ENCODE data around the gene ARMC2.

The ARMC2 gene

DNA sequence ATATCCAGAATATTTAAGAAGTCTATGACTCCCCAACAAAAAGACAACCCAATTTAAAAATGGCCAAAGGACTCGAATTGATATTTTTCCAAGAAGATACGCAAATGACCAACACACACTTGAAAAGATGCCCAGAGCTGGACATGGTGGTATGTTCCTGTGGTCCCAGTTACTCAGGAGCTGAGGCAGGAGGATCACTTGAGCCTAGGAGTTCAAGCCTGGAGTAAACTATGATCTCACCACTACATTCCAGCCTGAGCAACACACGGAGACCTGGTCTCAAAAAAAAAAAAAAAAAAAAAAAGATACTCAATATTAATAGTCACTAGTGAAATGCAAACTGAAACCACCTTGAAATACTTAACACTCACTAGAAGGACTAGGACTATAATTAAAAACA is 12.2 kb upstream of the ARMC2 start:
- no peak for DNase-seq

DNA sequence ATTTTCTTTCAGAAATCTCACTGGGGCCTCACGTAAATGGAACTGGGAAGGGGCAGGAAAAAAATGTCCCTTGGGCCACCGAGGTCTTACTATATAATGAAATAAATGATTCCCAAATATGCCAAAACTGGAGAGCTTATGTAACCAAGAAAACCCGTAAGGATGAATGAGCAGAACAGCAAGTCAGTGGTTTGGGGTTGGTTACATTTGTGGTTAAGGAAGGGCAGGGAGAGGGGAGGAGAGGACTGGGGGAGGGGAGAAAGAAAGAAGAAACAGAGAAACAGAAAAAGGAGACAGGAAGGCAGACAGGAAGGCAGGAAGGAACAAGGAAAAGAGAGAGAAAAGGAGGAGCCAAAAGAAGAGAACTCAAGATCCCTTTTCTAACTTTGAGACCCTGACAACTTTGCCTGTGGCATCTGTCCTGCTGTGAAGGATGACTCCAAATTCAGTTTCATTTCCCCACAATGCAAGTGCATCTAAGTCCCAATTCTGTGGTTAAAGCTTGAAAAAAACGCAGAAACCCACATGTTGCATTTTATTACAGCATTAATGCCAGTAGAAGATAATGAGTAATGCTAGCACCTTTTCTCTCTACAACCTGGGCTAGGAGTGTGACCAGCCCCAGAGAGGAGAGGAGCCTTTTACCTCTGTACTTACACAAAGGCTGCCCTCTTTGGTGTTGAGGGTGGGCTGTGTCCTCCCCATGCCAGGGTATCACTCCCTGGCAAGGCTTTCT is 10.8 kb upstream of the ARMC2 start:
- DNase-seq = peak; percentile 30

GRCh38 chr6:108838101-108838717 is 10.0 kb upstream of the ARMC2 start:
- DNase-seq = peak; percentile 14

DNA sequence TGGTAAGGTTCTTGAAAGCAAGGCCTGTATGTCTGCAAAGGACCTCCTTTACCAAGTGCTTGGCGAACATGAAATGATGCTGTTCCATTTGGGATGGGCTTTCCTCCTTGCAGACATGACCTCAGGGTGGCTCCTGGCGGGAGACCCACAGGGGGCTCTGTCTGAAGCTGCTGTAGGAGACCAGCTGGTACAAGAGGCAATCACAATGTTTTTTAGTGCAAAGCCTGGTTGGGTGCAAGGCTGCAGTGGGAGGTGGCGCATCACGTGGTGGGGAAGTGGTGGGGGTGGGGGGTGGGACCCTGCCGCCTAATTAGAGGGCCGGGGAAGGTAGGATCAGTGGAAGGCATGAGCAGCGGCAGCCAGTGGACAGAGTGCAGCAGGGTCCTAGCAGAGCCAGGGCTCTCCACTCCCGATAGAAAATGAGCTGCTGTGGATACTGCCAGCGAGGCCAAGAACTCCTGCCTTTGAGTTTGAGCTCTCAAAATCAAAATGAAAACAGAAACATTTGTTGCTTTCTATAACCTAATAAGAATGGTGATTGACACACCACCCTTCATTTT is 9.1 kb upstream of the ARMC2 start:
- DNase-seq = no peak

DNA sequence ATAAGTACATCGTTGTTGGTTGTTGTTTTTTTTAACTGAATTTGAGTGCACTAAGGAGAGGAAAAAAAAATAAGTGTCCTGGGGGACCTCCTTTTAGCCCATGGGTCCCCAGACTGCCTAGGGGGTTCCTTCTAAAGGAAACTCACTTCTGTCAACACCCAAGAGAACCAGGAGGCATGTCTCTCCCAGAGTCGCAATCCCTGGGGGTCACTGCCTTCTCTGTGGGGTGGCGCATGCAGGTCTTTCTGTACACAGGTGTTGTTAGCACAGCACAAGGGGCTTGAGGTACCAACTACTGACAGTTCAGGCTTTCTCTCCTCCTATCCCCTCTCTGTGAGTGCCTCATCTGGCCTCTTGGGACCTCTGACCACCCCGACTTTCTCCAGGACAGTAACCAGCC is 7.3 kb upstream of the ARMC2 start:
- no peak for DNase-seq

- DNase-seq = peak; percentile 12
Measured at GRCh38 chr6:108841377-108841855, 6.8 kb upstream of the ARMC2 start.

- no peak for DNase-seq
Measured at GRCh38 chr6:108844135-108844534, 4.1 kb upstream of the ARMC2 start.

DNA sequence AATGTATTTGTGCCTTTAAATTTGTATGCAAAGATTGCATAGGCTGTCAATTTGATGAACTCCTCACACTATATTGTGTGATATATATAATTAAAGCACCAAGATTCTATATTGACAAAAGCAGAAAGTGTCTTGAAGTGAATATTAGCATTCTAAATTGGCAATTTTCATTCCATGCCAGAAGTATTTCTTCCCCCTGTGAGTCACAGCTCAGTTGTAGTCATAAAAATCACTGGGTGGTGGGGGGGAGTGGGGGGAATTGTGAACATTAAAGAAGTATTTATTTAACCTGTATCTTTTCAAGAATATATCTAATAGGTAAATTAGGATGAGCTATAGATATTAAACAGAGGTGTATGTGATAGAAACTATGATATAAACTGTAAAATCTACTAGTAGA is 3.1 kb upstream of the ARMC2 start:
- no peak for DNase-seq

DNA sequence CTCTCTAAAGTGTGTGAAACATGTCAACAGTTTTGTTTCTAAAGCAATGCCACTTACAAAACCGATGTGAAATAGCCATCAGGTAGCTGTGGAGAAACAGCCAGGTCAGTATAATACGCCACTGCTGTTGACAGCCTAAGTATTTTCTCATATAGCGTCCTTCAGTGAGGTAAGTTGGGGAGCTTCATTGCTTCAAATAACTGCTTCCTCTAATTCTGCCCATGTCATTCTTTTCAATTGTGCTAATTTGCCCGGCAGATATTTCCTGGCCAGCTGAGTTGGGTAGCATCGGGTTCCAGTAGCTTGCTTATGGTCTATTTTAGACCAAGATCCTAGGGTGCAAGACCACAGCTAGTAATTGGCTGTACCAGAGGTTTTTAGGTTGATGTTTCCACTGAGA is 2.1 kb upstream of the ARMC2 start:
- DNase-seq = no peak

DNA sequence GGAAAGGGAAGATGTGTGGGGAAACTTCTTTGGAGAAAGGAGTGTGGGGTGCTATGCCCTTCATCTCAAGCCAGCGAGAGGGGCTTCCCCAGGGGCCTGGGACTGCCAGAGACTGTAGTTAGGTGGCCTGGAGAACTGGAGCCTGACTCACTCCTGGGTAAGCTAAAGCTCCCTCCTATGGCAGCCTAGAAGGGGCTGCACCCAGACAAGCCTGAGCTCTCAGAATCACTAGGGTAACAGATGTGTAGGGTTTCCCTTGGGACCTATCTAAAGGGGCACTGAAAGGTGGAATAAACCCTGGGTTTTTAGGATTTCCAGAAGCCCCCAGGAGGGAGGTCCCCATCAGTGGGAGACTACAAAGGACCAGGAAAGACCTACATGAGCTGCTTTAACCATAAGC is 1.6 kb upstream of the ARMC2 start:
- no peak for DNase-seq

- DNase-seq = no peak
Measured at GRCh38 chr6:108847738-108848115, 495 bp upstream of the ARMC2 start.

DNA sequence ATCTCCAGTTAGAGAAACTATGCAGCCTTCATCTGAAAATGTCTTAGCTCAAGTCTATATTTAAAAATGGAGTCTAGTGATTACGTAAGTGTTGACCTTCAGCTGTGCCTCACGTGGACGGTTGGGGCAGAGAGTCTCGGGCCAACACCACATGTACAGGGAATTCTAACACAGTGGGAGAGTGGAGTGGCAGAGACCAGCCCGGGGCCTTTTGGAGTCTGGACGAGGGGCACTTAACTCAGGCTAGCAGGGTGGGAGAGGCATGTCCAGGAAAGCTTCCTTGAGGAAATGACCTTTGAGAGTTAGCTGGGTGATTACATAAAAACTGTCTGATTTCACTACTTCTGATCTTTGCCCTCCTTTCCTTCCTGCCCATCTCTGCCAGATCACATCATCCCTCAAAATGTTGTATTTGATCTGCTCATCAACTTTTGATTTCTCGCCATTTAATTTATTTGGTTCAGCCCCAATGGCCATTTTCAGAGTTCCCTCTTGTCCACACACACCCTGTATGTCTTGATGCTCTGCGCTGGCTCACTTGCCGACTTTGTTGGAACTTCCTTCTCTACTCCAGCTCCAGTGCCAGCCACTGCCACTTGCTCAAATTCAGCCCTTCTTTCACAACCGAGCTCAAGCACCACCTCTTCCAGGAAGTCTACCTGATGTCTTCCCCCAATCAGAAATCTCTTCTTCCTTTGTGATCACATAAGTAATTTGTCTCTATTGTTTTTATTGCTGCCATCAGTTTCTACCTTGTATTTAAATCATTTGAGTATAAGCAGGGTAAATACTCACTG is 2.6 kb downstream of the ARMC2 start:
- no peak for DNase-seq

- DNase-seq = no peak
Measured at GRCh38 chr6:108851756-108852155, 3.5 kb downstream of the ARMC2 start.

- no peak for DNase-seq
Measured at GRCh38 chr6:108853077-108853476, 4.9 kb downstream of the ARMC2 start.

- no peak for DNase-seq
Measured at GRCh38 chr6:108862479-108863191, 14.4 kb downstream of the ARMC2 start.

GRCh38 chr6:108865751-108866286 is 17.6 kb downstream of the ARMC2 start:
- peak; percentile 18 for DNase-seq

- no peak for DNase-seq
Measured at GRCh38 chr6:108866798-108867197, 18.6 kb downstream of the ARMC2 start.

DNA sequence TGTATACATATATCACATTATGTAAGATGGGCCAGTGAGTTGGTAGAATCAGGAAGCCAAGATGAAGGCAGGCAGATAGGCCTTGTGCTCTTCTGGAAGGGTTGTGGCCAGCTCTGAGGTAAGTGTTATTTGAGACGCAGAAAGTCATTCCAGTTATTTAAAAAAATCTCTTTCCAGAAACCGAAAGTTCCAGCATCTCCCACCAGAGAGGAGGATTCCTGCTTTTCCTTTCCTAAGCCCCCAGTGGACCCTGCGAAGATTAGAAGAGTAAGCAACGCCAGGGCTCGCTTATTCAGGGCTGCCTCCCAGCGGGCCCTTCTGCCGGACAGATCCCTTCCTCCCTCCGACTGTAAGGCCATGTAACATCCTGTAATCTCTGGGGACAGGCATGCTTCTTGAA is 20.4 kb downstream of the ARMC2 start:
- DNase-seq = no peak

DNA sequence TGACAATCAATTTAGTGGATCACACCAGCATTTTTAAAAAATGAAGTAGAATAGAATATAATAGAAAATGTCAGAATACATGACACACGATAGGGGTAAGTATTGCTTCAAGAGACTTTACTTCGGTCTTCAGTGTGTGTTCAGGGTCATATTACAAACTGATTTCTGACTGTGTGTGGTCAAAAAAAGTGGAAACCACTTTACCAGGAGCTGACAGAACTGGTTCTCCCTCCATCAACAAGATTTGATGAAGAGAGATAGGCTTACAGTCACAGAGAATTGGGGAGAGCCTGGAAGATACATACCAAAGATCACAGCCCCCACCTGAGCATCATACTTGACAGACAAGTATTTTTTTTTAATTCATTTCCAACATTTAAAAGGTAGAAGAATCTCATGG is 21.7 kb downstream of the ARMC2 start:
- no peak for DNase-seq

- no peak for DNase-seq
Measured at GRCh38 chr6:108870357-108870756, 22.1 kb downstream of the ARMC2 start.

DNA sequence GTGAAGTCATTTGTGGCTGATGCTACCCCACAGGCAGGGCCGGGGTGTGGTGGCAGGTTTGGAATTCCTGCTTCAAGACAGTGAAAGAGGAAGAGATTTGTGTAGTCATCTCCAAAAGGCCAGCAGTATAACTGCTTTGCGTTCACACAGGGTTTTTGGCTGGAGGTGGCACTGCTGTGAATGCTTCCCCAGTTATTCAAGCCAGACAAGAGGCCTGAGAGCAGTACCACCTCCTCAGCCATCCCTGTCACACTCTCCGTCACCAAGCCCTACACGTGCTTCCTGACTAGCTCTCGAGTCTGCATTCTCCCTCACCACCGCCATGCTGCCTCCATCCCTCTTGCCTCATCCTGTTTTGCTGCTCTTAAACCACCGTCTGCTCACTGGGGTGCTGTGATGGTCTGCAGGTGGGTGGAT is 23.9 kb downstream of the ARMC2 start:
- peak; percentile 45 for DNase-seq

DNA sequence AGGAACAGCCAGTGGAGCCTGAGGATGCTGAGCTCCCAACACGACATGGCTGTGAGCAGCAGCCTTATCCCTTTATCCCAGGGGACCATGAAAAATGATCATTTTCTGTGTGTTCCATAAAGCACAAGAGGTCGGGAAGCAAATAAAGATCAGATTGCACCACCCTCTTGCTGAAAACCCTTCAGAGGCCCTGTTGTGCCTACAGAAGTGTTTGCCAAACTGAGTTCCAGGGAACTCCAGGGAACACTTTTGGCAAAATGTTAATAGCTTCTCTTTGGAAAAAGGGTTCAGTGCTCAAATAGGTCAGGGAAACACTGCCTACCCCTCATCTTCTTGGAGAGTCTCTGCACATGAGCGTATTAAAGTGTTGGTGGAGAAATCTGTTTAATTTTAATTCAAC is 24.4 kb downstream of the ARMC2 start:
- DNase-seq = no peak

GRCh38 chr6:108873251-108873650 is 25.0 kb downstream of the ARMC2 start:
- DNase-seq = no peak
